GM12892 (cell line): ENCODE results near the gene PLEKHG1.

ENCODE experiments used
- DNase-seq: peaks from one replicate; pipeline ENCODE4 v3.0.0; 2011; ENCODE audit not compliant: insufficient read length
- FAIRE-seq: peaks from 2 replicates; lab custom pipeline; 2011; peaks lifted over from hg19 to GRCh38; lab: Jason Lieb, UNC
- POLR2A ChIP-seq: IDR thresholded peaks from 2 replicates; pipeline ENCODE4 v1.6.1; 2011; ENCODE audit warnings: low read depth, low read length, control low read depth
- POLR2AphosphoS5 ChIP-seq: IDR thresholded peaks from 2 replicates; pipeline ENCODE4 v1.6.1; 2011; ENCODE audit warnings: low read depth, low read length, control low read depth
- TAF1 ChIP-seq: IDR thresholded peaks from 2 replicates; pipeline ENCODE4 v1.6.1; 2011; ENCODE audit warnings: low read depth, mild to moderate bottlenecking, control low read depth, low read length, borderline replicate concordance

Gene PLEKHG1

DNA sequence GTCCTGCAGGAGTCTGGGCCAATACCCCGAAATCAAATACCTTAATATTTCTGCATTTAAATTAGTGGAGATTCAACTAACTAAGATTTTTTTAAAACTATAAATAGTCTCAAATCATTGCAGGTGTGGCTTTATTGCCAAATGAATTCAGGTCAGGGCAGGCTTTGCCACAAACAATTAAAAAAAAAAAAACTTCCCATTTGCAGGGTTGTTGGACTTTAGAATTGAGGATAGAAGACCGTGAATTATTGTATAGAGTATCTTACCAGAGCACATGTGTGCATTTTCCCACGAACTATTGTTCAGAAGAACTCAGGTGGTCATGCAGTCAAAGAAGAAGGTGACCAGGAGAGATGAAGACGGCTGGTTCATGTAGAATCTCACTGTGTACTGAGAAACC is 6.6 kb upstream of the PLEKHG1 start:
- DNase-seq (no peak), FAIRE-seq (no peak)
- no peak for TF ChIP-seq TAF1
- TF ChIP-seq POLR2A, result no peak
- no peak for TF ChIP-seq POLR2AphosphoS5

DNA sequence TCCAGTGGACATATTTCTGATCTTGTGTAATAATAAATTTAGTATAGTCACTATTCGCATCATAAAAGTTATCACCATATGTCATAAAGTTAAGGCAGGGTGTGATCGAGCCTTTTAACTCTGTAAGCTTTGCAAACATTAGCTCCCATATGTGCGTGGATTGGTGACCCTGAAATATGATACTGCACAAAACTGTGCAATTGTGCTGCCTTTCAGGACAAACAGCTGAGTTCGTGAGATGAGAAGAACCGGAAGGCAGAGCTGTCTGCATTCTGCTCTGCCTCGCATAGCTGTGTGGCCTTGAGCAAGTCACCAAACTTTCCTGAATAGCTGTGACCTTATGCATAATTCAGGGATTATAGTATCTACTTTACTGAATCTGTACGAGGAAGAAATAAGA is 3.2 kb upstream of the PLEKHG1 start:
- TF ChIP-seq POLR2AphosphoS5 (no peak), TAF1 (no peak), POLR2A (no peak)
- DNase-seq, result no peak

DNA sequence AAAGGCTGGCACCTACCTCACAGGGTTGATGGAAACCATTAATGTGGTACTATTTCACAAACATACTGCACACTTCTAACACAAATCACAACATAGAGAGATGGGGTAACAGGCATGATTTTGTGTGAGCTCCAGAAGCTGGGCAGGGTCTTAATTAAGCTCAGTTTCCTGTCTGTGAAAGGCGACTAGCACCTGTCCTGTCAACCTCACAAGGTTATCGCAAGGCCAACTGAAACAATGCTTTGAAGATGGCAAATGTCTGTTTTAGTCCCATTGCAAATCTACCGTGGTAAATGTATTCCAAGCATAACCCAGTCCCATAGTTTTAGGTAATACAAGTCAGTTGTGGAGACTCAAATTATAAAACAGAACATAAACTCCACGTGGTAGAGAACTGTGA is 1.3 kb upstream of the PLEKHG1 start:
- TF ChIP-seq POLR2AphosphoS5, result no peak
- FAIRE-seq, result no peak
- DNase-seq, result no peak

More for the DNA sequence above, 3.2 kb upstream of the PLEKHG1 start:
- FAIRE-seq, result no peak

DNA sequence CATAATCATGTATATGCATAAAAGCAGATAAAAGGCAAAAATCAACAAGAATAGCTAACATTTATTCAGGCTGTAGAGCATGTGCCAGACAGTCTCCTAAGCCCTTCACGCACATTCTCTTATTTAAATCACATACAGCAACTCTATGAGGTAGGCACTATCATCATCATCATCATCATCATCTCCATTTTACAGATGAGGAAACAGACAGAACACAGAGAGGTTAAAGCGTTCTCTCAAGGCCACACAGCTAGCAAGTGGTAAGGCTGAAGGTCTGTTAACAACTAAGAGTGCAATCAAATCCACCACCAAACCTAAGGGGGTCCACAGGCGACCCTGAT is 857 bp upstream of the PLEKHG1 start:
- TF ChIP-seq POLR2AphosphoS5 (no peak), TAF1 (no peak), POLR2A (no peak)
- DNase-seq, result no peak
- FAIRE-seq, result no peak

DNA sequence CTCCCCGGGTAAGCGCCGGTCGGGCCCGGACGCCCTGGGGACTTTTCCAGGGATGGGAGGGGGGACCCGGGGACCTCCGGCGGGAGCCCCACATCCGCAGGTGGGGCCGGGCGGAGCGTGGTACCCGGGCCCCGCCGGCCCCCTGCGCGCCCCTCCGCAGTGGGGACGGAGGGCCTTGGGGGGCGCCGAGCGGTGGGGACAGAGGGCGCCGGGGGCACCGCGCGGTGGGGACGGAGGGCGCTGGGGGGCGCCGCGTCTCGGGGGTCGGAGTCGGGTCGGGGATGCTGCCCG is 270 bp downstream of the PLEKHG1 start:
- TF ChIP-seq POLR2AphosphoS5, result no peak
- no peak for TF ChIP-seq POLR2A
- no peak for TF ChIP-seq TAF1
- no peak for FAIRE-seq

DNA sequence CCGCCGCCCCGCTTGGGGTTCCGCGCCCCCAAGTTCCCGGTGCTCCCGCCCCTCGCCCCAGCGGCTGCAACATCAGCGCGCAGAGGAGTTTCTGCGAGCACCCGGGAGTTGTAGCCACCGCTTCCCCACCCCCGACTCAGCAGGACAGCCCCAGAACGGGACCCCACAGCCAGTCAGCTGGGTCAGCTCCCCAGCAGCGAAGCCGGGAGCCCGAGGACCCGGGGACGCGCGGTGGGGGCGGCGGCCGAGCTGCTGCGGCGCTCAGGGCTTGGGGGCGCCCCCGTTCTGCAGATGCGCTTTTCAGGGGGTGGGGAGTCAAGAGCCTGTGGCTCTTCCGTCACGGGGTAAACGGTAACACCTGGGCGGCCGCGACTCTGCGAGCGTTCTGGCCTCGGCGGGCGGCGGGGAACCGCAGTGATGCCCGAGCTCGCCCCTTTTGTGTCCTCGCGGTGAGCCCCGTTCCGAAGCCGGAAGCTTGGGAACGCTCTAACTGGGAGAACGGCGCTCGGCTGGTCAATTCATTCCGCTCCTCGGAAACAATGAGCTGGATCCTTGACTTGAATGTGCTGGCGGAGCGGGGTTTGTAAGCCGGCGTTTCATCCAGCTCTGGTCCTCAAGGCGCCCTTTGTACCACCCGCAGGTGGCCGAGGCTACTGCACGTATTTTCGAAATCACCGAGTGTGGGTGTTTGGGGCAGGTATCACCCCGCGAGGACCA is 774 bp downstream of the PLEKHG1 start:
- TF ChIP-seq POLR2A, result no peak
- TF ChIP-seq TAF1, result no peak
- TF ChIP-seq POLR2AphosphoS5, result no peak
- DNase-seq (peak; percentile 60), FAIRE-seq (no peak)

More for the DNA sequence above, 270 bp downstream of the PLEKHG1 start:
- no peak for DNase-seq

DNA sequence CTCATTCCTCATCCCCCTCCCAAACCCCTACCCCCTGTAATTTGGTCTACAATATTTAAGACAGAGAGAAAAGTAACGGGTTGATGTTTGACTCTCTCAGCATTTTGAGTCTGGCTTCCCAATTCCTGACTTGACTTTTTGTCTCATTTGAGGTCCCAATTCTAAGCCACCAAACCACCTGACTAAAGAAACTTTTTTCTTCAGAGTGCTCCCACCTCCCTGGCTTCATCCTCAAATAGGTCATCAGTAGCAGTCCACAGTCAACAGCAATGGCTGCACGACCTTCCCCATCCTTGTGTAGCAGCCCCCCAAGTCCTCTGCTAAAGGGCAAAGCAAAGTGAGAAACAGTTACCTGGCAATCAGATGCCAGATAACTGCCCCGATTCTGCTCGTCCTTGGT is 1.8 kb downstream of the PLEKHG1 start:
- DNase-seq, result no peak
- TF ChIP-seq POLR2A (no peak), TAF1 (no peak), POLR2AphosphoS5 (no peak)
- no peak for FAIRE-seq

DNA sequence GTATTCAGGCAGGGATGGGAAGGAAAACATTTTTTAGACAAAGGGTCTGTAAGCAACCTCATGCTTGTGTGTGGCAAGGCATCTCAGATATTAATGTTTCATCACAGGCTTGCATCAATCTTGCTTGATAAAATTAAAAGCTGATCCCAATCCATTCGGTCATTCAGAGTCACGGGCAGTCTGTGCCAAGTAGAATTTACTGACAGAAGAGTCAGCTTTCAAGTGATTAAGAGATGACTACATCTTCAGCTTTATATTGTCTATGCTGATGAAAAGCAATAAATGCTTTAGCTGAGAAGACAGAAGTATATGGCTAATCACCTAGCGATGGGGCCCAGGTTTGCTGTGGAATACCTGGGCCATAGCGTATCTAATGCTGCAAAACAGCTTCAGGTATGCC is 3.5 kb downstream of the PLEKHG1 start:
- FAIRE-seq (no peak), DNase-seq (no peak)
- TF ChIP-seq POLR2A, result no peak
- no peak for TF ChIP-seq TAF1
- TF ChIP-seq POLR2AphosphoS5, result no peak

DNA sequence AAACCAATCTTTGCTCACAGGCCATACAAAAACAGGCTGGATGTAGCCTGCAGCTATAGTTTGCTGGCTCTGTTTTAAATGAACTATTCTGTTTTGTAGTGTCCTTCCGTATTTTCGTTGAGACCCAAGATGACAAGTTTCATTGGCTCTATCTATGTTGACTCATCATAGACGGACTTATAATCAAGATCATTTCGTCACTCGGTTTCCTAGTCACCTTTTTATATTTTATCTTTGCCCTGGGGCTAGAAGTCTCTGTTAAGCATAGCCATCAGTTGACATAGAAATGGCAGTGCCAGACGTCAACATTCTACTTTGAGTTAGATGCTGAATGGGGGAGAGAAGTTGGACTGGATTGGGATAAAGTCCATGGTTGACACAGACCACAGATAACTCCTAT is 4.8 kb downstream of the PLEKHG1 start:
- FAIRE-seq (no peak), DNase-seq (no peak)
- no peak for TF ChIP-seq TAF1
- no peak for TF ChIP-seq POLR2A
- no peak for TF ChIP-seq POLR2AphosphoS5

DNA sequence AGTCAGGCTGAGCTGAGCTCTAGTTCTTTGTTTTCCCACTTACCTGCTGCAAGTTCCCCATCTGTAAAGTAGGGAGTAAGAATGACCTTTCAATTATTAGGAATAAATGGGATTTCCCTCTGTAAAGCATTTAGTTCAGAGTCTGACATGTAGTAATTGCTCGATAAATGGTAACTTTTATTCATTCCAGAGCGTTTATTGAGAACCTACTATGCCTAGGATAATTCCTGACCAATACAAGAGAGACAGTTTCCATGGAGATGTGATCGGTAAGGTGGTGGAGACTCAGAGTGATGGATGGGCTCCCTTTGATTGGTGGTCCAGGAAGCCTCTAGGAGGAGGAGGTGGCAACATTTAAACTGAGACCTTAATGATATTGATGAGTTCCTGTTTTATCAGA is 5.6 kb downstream of the PLEKHG1 start:
- DNase-seq (no peak), FAIRE-seq (no peak)
- TF ChIP-seq TAF1 (no peak), POLR2A (no peak), POLR2AphosphoS5 (no peak)

DNA sequence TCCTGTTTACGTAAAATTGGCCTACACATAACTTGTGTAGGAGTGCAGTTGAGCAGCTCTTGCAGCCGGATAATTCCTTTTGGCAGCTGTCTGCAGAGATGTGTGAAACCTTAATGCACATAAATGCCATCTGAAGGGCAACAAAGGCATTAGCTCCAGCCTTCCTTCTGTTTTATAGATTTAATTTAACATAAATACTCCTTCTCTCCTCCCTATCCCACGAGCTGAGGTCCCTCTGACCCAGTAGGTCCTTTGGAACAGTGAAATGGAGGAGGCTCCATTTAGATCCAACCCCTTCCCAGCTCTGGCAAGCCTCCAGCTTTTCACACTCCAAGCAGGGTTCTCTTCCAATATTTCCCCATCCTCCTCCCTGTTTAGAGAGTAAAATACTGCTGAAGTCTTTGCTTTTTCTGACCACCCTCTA is 6.5 kb downstream of the PLEKHG1 start:
- no peak for TF ChIP-seq TAF1
- no peak for TF ChIP-seq POLR2AphosphoS5
- TF ChIP-seq POLR2A, result no peak
- DNase-seq, result no peak
- FAIRE-seq, result no peak

DNA sequence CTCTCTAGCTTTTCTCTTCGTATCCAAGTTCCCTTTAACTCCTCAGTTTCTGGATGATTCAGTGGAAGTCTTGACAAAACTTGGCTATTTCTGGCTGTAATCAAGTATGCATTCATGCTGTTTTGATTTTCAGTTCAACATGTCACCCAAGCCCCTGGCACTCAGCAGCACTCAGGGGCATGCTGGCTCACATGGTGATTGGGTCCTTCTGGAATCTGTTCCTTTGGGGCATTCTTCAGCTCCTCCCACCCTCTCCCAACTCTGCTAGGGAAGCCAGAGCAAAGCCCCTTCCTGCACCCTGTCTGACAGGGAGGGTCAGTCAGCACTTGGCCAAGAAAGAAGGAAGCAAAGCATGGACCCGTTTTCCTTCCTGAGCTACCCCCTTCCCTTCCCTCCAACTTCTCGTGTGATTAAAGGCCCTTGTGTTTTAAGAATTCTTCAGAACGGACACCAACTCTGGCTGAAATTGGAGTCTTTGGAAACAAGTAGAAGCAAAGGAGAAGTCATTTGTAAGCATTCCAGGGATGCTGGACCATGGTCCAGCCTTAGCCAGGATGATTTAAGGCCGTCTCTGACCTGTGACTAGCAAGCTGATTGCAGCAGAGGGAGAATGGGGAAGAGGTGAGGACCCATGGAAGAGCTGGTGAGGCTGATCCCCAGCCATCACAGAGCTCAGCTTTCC is 7.1 kb downstream of the PLEKHG1 start:
- TF ChIP-seq POLR2AphosphoS5 (no peak), TAF1 (no peak), POLR2A (no peak)
- DNase-seq (no peak), FAIRE-seq (no peak)
